Endothelial cell of umbilical vein (primary cell): ENCODE data around the gene DDX51. TPM values are rescaled to one million over a fixed set of nuclear protein-coding genes. Genes with fewer than 3 reads are reported as not detected.

ENCODE experiments used
- BruUV-seq: library from RNA; stranded (reverse); fragments of 400-500 nt; replicated peaks from 2 replicates; lab custom pipeline; 2021; lab: Mats Ljungman, UMichigan
- CTCF ChIA-PET: fragments of 300-600, 350-600 bp; sonication (Branson Sonifier 250); formaldehyde crosslinking; loops from one replicate; lab custom pipeline; 2021; ENCODE audit warnings: antibody characterized with exemption, inconsistent platforms; lab: Charles Lee
- POLR2A ChIA-PET: fragments of 300-600, 350-600 bp; sonication (Branson Sonifier 250); formaldehyde crosslinking; loops from one replicate; lab custom pipeline; 2021; ENCODE audit warnings: antibody characterized with exemption, inconsistent platforms; lab: Charles Lee
- DNase-seq: peaks from one replicate; pipeline ENCODE4 v3.0.0-alpha.2; 2011; ENCODE audit warnings: low read depth, low spot score
- FAIRE-seq: peaks from 2 replicates; lab custom pipeline; 2011; peaks lifted over from hg19 to GRCh38; lab: Jason Lieb, UNC
- H2AFZ ChIP-seq: 2 replicates; pipeline ENCODE4 v1.6.0; 2012; ENCODE audit warnings: low read depth, low read length, control low read depth, inconsistent platforms
- H3K27ac ChIP-seq: 2 replicates; pipeline ENCODE4 v1.5.1; 2011; ENCODE audit warnings: low read depth, mild to moderate bottlenecking, control low read depth, low read length, moderate library complexity; ENCODE audit not compliant: insufficient read depth
- H3K27me3 ChIP-seq, 2 experiments: 2 replicates each; pipeline versions ENCODE4 v1.6.0 to v1.6.1; 2011; ENCODE audit warnings: low read length in 2 of 2, mixed read lengths in 1 of 2; ENCODE audit not compliant: control insufficient read depth in 2 of 2, insufficient read depth in 2 of 2
- H3K36me3 ChIP-seq, 2 experiments: 2 replicates in 1 of 2; 3 replicates in 1 of 2; pipeline ENCODE4 v1.5.1; 2011; ENCODE audit warnings: low read length in 2 of 2, mild to moderate bottlenecking in 1 of 2, moderate library complexity in 1 of 2; ENCODE audit not compliant: control insufficient read depth in 2 of 2, insufficient read depth in 2 of 2; ENCODE audit errors: extremely low read depth in 1 of 2
- H3K4me1 ChIP-seq: 3 replicates; pipeline ENCODE4 v1.5.1; 2011; ENCODE audit warnings: mild to moderate bottlenecking, low read length; ENCODE audit not compliant: control insufficient read depth, insufficient read depth; ENCODE audit errors: extremely low read depth
- H3K4me2 ChIP-seq: 2 replicates; pipeline ENCODE4 v1.6.1; 2011; ENCODE audit warnings: low read length, control low read depth, mixed read lengths; ENCODE audit not compliant: insufficient read depth
- H3K4me3 ChIP-seq, 3 experiments: fragments of 200-600 bp in 1 of 3; sonication (generic), shearing (Covaris generic) in 1 of 3; replicated peaks in 1 of 3; 2 replicates each; pipeline ENCODE4 v1.5.1; 2011 to 2016; ENCODE audit warnings: control low read depth in 3 of 3, low read length in 3 of 3, mild to moderate bottlenecking in 2 of 3, inconsistent platforms in 1 of 3, low read depth in 1 of 3, moderate library complexity in 1 of 3; ENCODE audit not compliant: insufficient read depth in 1 of 3
- H3K79me2 ChIP-seq: 2 replicates; pipeline ENCODE4 v1.6.0; 2012; ENCODE audit warnings: low read length, inconsistent platforms; ENCODE audit not compliant: control insufficient read depth, insufficient read depth
- H3K9ac ChIP-seq: replicated peaks from 2 replicates; pipeline ENCODE3; 2011; ENCODE audit warnings: low read length, control low read depth; ENCODE audit not compliant: insufficient read depth; ENCODE audit errors: extremely low read depth
- H3K9me1 ChIP-seq: replicated peaks from 3 replicates; pipeline ENCODE4 v1.6.0; 2011; ENCODE audit warnings: mild to moderate bottlenecking, low read length; ENCODE audit not compliant: control insufficient read depth, insufficient read depth; ENCODE audit errors: extremely low read depth
- H3K9me3 ChIP-seq: replicated peaks from 2 replicates; pipeline ENCODE4 v1.5.1; 2012; ENCODE audit warnings: low read length, inconsistent platforms; ENCODE audit not compliant: control insufficient read depth, insufficient read depth
- H4K20me1 ChIP-seq: replicated peaks from 2 replicates; pipeline ENCODE3; 2011; ENCODE audit warnings: mild to moderate bottlenecking, low read length; ENCODE audit not compliant: control insufficient read depth, insufficient read depth; ENCODE audit errors: extremely low read depth
- EZH2 ChIP-seq: IDR thresholded peaks from 2 replicates; pipeline ENCODE4 v1.6.1; 2012; ENCODE audit warnings: borderline replicate concordance, low read depth, mild to moderate bottlenecking, moderate library complexity, low read length, inconsistent platforms; ENCODE audit not compliant: severe bottlenecking
- FOS ChIP-seq: IDR thresholded peaks from 2 replicates; pipeline ENCODE4 v1.6.1; 2011; ENCODE audit warnings: mild to moderate bottlenecking, low read length, moderate library complexity, borderline replicate concordance; ENCODE audit not compliant: insufficient read depth
- GATA2 ChIP-seq: IDR thresholded peaks from 2 replicates; pipeline ENCODE4 v1.7.0; 2011; ENCODE audit warnings: low read depth, mild to moderate bottlenecking, moderate library complexity, mixed read lengths, low read length; ENCODE audit not compliant: insufficient read length, insufficient read depth
- JUN ChIP-seq: IDR thresholded peaks from 2 replicates; pipeline ENCODE4 v1.6.1; 2011; ENCODE audit warnings: borderline replicate concordance, low read depth; ENCODE audit not compliant: insufficient read length, insufficient read depth
- MYC ChIP-seq: IDR thresholded peaks from one replicate; pipeline ENCODE4 v1.6.1; 2011; ENCODE audit warnings: mild to moderate bottlenecking, low read depth, low read length
- POLR2A ChIP-seq: IDR thresholded peaks from 2 replicates; pipeline ENCODE4 v1.6.1; 2012; ENCODE audit warnings: low read depth, mild to moderate bottlenecking, control low read depth, low read length
- POLR2AphosphoS5 ChIP-seq: IDR thresholded peaks from 2 replicates; pipeline ENCODE4 v1.6.1; 2012; ENCODE audit warnings: low read depth, mild to moderate bottlenecking, control low read depth, low read length, moderate library complexity; ENCODE audit not compliant: insufficient read depth
- dilution Hi-C: fragments of 300-500 bp; cut with MboI; formaldehyde crosslinking; loops from one replicate; pipeline ENCODE4 v1.15.0; 2019; ENCODE audit warnings: low sequenced_read_pairs; ENCODE audit not compliant: extremely low pct_ligation_motif_present
- intact Hi-C: fragments of 100-400 bp; cut with micrococcal nuclease; formaldehyde crosslinking; loops from one replicate; pipeline ENCODE4 v1.10.0; 2022
- polyA plus RNA-seq, 4 experiments: library from polyadenylated mRNA; depleted of rRNA in 3 of 4; stranded (reverse) in 3 of 4; unstranded in 1 of 4; fragments of >200 nt; gene quantifications; 2 replicates each; pipeline versions ENCODE4 v1.2.1 to v1.2.3, GENCODE V29; 2011 to 2012; ENCODE audit warnings: missing spikeins in 1 of 4
- total RNA-seq: library from RNA; stranded (reverse); gene quantifications from 2 replicates; pipeline ENCODE4 v1.2.3, GENCODE V29; 2021
- TF ChIP-seq, protein P1 (sequence below): IDR thresholded peaks from 2 replicates; pipeline ENCODE4 v1.6.1; 2011; ENCODE audit not compliant: insufficient read depth, insufficient read length
- TF ChIP-seq, protein P2 (sequence below), 2 donors: IDR thresholded peaks; 1 replicate in 1 of 2; 2 replicates in 1 of 2; pipeline ENCODE4 v1.5.1; 2011; ENCODE audit warnings: low read length in 2 of 2, mild to moderate bottlenecking in 2 of 2, moderate library complexity in 2 of 2, control low read depth in 1 of 2, inconsistent platforms in 1 of 2, low read depth in 1 of 2; ENCODE audit not compliant: insufficient read depth in 1 of 2; ENCODE audit errors: extremely low read depth in 1 of 2

The DDX51 gene
- total and polyA plus RNA-seq, 2 donors (not counting 3 experiments of a cell fraction or from before 2014, with no cell fraction given) = 11.4 to 23.5 TPM

DNA sequence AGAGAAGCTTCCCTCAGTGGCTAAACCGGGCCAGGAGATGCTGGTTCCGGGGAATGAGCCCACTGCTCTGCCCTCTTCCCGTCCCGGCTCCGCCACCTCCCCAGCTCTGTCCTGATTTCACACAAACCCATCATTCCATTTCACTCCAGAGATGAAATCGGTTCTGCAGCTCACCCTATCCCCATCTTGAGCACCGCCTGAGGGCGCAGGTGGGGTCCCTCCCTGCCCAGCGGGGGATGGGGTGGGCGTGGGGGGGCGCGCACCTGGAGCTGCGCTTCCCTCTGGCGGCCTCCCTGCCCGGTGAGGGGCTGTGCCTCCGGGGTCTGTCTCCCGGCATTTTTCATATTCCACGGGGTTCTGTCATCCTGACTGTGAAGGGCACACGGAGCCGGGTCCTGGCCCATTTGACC, 44.8 kb upstream of the DDX51 start:
- no peaks in the 10 kb centered on the region for H3K9me1 ChIP-seq
- H3K9ac ChIP-seq = no peak overlapping the region
- no TSS peak for BruUV-seq
- FAIRE-seq (no peak), DNase-seq (no peak)
- TF ChIP-seq EZH2 (no peak), JUN (no peak), MYC (no peak), FOS (no peak), POLR2AphosphoS5 (no peak), POLR2A (no peak), GATA2 (no peak)
- TF ChIP-seq, protein P1, sequence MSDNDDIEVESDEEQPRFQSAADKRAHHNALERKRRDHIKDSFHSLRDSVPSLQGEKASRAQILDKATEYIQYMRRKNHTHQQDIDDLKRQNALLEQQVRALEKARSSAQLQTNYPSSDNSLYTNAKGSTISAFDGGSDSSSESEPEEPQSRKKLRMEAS = no peak
- TF ChIP-seq, protein P2, sequence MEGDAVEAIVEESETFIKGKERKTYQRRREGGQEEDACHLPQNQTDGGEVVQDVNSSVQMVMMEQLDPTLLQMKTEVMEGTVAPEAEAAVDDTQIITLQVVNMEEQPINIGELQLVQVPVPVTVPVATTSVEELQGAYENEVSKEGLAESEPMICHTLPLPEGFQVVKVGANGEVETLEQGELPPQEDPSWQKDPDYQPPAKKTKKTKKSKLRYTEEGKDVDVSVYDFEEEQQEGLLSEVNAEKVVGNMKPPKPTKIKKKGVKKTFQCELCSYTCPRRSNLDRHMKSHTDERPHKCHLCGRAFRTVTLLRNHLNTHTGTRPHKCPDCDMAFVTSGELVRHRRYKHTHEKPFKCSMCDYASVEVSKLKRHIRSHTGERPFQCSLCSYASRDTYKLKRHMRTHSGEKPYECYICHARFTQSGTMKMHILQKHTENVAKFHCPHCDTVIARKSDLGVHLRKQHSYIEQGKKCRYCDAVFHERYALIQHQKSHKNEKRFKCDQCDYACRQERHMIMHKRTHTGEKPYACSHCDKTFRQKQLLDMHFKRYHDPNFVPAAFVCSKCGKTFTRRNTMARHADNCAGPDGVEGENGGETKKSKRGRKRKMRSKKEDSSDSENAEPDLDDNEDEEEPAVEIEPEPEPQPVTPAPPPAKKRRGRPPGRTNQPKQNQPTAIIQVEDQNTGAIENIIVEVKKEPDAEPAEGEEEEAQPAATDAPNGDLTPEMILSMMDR (IDR thresholded peaks at IDR 0.05; ENCODE audit: extremely low read depth in 1 of 2, insufficient read depth in 1 of 2, low read depth in 1 of 2, low read length in 2 of 2) = no peak
- dilution Hi-C loops = no loop called here
- intact Hi-C loops = no loop called here
- CTCF ChIA-PET = interaction anchor here (1.4 to 1.6 kb wide), 2 partner anchors 35 to 226 kb away, joined by 3 to 5 read pairs; no protein-coding TSS in a partner anchor
- H4K20me1 ChIP-seq = no peaks in the 10 kb centered on the region
- H3K9me3 ChIP-seq = no peaks in the 10 kb centered on the region
- H3K36me3 ChIP-seq = no peaks in the 10 kb centered on the region
- H3K79me2 ChIP-seq = no peaks in the 10 kb centered on the region
- H3K4me2 ChIP-seq = peak overlapping the region; percentile 23
- peak overlapping the region in 1 of 3 experiments; percentile 44 for H3K4me3 ChIP-seq
- H3K27ac ChIP-seq = no peak overlapping the region
- H3K4me1 ChIP-seq = peaks cover 8% of the 10 kb centered on the region
- H2AFZ ChIP-seq = peak overlapping the region; percentile 50
- POLR2A ChIA-PET = no interaction called here
- peaks cover 0 to 5% of the 10 kb centered on the region in 2 experiments for H3K27me3 ChIP-seq
